ENCODE measurements around the gene ARHGEF10L.

DNA sequence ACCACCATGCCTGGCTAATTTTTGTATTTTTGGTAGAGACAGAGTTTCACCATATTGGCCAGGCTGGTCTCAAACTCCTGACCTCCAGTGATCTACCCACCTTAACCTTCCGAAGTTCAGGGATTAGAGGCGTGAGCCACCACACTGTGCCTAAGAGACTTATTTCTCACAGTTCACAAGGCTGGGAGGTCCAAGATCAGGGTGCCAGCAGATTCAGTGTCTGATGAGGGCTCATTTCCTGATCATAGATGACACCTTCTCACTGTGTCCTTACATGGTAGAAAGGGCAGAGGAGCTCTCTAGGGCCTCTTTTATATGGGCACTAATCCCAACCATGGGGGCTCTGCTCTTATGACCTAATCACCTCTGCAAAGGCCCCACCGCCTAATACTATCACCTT lies 58.8 kb downstream of the ARHGEF10L start:
- TF ChIP-seq POLR2AphosphoS5 (IDR thresholded peaks at IDR 0.05) (no peak), CTCF (IDR thresholded peaks at IDR 0.05) (no peak), POLR2A (IDR thresholded peaks at IDR 0.05) (no peak)

All from prostate gland (tissue), 2 donors.